Upper lobe of left lung (tissue), 4 donors: ENCODE results near the gene CFI.

Source experiments
- EP300 ChIP-seq, 4 donors: sonication (generic); formaldehyde crosslinking; IDR thresholded peaks; one replicate each; pipeline ENCODE4 v1.5.1; 2017; ENCODE audit warnings: antibody characterized with exemption in 4 of 4, control low read depth in 2 of 4
- POLR2A ChIP-seq, 4 donors: fragments of 450-650 bp; IDR thresholded peaks; one replicate each; pipeline ENCODE4 v1.5.1; 2016 to 2017; ENCODE audit warnings: antibody characterized with exemption in 4 of 4, mild to moderate bottlenecking in 2 of 4
- TF ChIP-seq, protein P1 (sequence below), 6 experiments: fragments of 450-650 bp in 4 of 6; fragments of 200-600 bp in 2 of 6; sonication (generic) in 2 of 6; IDR thresholded peaks; one replicate each; pipeline ENCODE4 v1.5.1; 2016 to 2019; ENCODE audit warnings: antibody characterized with exemption in 6 of 6

DNA sequence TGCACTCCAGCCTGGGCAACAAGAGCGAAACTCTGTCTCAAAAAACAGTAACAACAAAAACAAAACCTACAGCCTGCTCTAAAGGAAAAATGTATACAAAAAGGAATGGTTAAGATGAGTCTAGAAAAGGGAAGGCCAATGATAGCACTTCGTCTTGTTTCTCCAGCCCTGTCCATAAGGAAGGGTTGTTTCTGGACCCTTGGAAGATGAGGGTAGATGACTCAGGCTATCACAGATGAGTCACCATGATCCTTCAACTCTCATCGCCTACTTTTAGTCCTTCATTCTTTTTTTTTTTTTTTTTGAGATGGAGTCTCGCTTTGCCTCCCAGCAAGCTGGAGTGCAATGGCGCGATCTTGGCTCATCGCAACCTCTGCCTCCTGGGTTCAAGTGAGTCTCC, 80.8 kb downstream of the CFI start:
- TF ChIP-seq, protein P1, sequence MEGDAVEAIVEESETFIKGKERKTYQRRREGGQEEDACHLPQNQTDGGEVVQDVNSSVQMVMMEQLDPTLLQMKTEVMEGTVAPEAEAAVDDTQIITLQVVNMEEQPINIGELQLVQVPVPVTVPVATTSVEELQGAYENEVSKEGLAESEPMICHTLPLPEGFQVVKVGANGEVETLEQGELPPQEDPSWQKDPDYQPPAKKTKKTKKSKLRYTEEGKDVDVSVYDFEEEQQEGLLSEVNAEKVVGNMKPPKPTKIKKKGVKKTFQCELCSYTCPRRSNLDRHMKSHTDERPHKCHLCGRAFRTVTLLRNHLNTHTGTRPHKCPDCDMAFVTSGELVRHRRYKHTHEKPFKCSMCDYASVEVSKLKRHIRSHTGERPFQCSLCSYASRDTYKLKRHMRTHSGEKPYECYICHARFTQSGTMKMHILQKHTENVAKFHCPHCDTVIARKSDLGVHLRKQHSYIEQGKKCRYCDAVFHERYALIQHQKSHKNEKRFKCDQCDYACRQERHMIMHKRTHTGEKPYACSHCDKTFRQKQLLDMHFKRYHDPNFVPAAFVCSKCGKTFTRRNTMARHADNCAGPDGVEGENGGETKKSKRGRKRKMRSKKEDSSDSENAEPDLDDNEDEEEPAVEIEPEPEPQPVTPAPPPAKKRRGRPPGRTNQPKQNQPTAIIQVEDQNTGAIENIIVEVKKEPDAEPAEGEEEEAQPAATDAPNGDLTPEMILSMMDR (IDR thresholded peaks at IDR 0.05) = no peak
- TF ChIP-seq POLR2A (IDR thresholded peaks at IDR 0.05) (no peak), EP300 (IDR thresholded peaks at IDR 0.05) (no peak)
